GM18858 (cell line): ENCODE data around the gene ANP32A.
"Not testable (repeated sequence)": the region's sequence is repeated elsewhere in the genome, so short reads cannot be mapped to it uniquely, and the experiment has no call there.

Source experiments
- ATAC-seq: cut with Tn5 transposase; IDR thresholded peaks from one replicate; pipeline ENCODE4 v1.9.1; 2021; ENCODE audit not compliant: unreplicated experiment

Gene ANP32A

GRCh38 chr15:68759982-68760579 lies 60.6 kb downstream of the ANP32A start:
- not testable (repeated sequence) for ATAC-seq

GRCh38 chr15:68755731-68756130 lies 65.0 kb downstream of the ANP32A start:
- ATAC-seq, result no peak

DNA sequence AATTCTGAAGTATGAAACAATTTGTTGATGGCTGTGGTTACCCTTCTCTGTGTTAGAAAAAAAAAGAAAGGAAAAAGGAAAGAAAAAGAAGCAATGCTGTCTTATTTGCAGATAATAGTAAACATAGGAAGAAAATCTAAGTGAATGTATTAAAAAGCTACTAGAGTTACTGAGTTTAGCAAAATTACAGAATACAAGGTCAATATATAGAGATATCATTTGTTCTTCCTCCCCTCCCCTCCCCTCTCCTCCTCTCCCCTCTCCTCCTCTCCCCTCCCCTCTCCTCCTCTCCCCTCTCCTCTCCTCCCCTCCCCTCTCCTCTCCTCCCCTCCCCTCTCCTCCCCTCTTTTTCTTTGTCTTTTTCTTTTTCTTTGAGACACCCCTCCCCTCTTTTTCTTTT lies 69.1 kb downstream of the ANP32A start:
- no peak for ATAC-seq

- ATAC-seq, result no peak
Measured at GRCh38 chr15:68749793-68750192, 70.9 kb downstream of the ANP32A start.

- no peak for ATAC-seq
Measured at GRCh38 chr15:68749365-68749764, 71.3 kb downstream of the ANP32A start.

- no peak for ATAC-seq
Measured at GRCh38 chr15:68743256-68743655, 77.4 kb downstream of the ANP32A start.

- ATAC-seq, result no peak
Measured at GRCh38 chr15:68739390-68740080, 81.2 kb downstream of the ANP32A start.

DNA sequence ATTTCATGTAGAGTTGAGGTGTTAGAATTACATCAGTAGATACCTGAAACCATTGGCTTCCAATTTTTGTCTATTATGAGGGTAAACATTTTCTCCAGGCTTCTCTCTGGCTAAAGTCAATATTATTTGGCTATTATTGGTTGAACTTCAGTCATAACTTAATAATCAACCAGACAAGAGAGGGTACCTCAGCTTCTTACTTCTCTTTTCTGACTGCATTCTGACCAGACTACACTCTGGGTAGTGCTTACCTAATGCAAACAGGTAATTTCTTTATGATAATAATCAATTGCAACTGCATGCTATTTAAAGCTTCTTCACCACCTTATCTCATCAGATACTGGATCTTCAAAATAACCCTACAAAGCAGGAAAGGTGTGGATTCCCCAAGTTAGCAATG lies 85.1 kb downstream of the ANP32A start:
- no peak for ATAC-seq

- no peak for ATAC-seq
Measured at GRCh38 chr15:68734881-68735280, 85.8 kb downstream of the ANP32A start.

GRCh38 chr15:68734352-68734751 lies 86.3 kb downstream of the ANP32A start:
- ATAC-seq, result no peak

- ATAC-seq, result no peak
Measured at GRCh38 chr15:68733666-68734065, 87.0 kb downstream of the ANP32A start.

DNA sequence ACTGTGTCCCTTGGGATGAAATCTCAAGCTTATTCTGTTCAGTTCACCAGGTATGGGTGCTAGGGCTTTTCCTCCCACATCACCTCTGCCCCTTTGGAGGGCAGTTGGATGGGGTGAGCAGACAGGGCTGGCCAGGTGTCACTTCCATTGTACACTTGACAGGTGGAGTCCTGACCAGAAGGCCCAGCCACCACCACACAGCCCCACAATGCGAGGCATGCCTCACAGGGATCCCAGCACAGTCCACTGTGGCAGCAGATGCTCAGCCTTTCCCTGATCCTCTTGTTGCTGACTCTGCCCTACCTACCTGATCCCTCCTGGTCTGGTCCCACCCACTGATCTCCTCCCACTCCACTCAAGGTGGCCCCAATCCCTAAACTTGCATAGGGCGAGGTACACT lies 88.2 kb downstream of the ANP32A start:
- ATAC-seq, result no peak

DNA sequence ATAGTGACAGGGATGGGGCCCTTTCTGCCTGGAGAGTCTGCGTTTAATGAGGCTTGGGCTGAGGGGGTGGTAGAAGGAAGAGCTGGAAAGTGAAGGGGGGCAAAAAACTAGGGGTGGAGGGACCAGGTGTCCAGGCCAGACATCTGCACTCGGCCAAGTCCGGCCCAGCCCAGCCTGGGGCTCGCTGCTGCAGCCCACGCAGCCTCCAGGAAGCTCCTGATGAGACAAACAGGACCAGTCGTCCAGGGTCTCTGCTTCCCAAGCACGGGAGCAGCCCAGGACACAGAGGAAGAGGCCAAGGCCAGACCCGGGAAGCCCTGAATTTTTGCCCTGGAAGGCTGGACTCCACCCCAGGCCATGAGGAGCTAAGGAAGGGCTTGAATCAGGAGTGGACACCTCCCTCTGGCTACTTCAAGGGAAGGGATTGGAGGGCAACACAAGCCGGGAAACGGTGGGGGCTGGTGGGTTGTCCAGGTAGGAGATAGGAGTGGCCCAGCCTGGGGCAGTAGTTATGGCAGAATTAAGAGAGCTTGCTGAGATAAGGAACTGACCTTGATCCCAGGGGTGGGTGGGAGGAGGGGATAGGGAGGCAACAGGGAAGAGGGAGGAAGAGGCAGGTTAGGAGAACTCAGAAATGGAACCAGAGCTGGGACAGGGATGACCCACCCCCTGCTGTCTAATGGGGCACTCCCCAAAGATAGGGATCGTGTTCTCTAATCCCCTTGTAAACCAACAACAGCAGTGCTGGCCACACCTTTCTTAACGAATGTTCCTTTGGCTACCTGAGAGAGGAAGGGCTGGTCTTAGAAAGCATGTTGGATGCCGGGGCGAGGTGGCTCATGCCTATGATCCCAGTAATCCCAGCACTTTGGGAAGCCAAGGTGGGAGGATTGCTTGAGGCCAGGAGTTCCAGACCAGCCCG lies 89.5 kb downstream of the ANP32A start:
- ATAC-seq, result no peak

- ATAC-seq, result no peak
Measured at GRCh38 chr15:68730471-68730919, 90.2 kb downstream of the ANP32A start.

GRCh38 chr15:68729789-68730411 lies 90.8 kb downstream of the ANP32A start:
- ATAC-seq, result no peak
